NB4 (cell line): ENCODE measurements around the gene CAMK2B.

ENCODE experiments used
- DNase-seq: peaks from one replicate; pipeline ENCODE4 v3.0.0; 2010; ENCODE audit warnings: low read depth
- H3K4me3 ChIP-seq: one replicate; pipeline ENCODE4 v1.5.1; 2011; ENCODE audit warnings: mild to moderate bottlenecking, low read depth, low read length, moderate library complexity
- CTCF ChIP-seq: IDR thresholded peaks from one replicate; pipeline ENCODE4 v1.5.1; 2012; ENCODE audit warnings: low read depth, low read length
- MAX ChIP-seq: IDR thresholded peaks from 2 replicates; pipeline ENCODE4 v1.6.1; 2011; ENCODE audit warnings: low read depth, low read length
- MYC ChIP-seq: IDR thresholded peaks from 2 replicates; pipeline ENCODE4 v1.6.1; 2011; ENCODE audit warnings: low read depth, low read length
- POLR2A ChIP-seq: IDR thresholded peaks from 2 replicates; pipeline ENCODE4 v1.6.1; 2011; ENCODE audit warnings: mild to moderate bottlenecking; ENCODE audit not compliant: insufficient read length; ENCODE audit errors: extremely low read depth

CAMK2B gene

GRCh38 chr7:44216019-44216418, 109.4 kb downstream of the CAMK2B start:
- TF ChIP-seq MAX (no peak), CTCF (no peak), POLR2A (no peak), MYC (no peak)
- no peak for DNase-seq

GRCh38 chr7:44215531-44215930, 109.9 kb downstream of the CAMK2B start:
- no peak for DNase-seq

More at GRCh38 chr7:44216019-44216418, 109.4 kb downstream of the CAMK2B start:
- no peak overlapping the region for H3K4me3 ChIP-seq

GRCh38 chr7:44213877-44214388, 111.5 kb downstream of the CAMK2B start:
- no peak for DNase-seq
- TF ChIP-seq POLR2A: no peak
- no peak for TF ChIP-seq MYC
- TF ChIP-seq MAX: no peak
- TF ChIP-seq CTCF: no peak
- no peak overlapping the region for H3K4me3 ChIP-seq

More at GRCh38 chr7:44215531-44215930, 109.9 kb downstream of the CAMK2B start:
- TF ChIP-seq MYC (no peak), MAX (no peak), CTCF (no peak), POLR2A (no peak)
- H3K4me3 ChIP-seq: no peak overlapping the region

- no peak overlapping the region for H3K4me3 ChIP-seq
- TF ChIP-seq POLR2A (no peak), CTCF (no peak), MAX (no peak), MYC (no peak)
- no peak for DNase-seq
These were observed 112.1 kb downstream of the CAMK2B start for GRCh38 chr7:44213206-44213876.

GRCh38 chr7:44212581-44213184, 112.7 kb downstream of the CAMK2B start:
- H3K4me3 ChIP-seq: no peak overlapping the region
- DNase-seq: no peak
- no peak for TF ChIP-seq MYC
- no peak for TF ChIP-seq POLR2A
- TF ChIP-seq CTCF: no peak
- TF ChIP-seq MAX: no peak
